ENCODE measurements around the gene TSSC4.

Gene TSSC4

GRCh38 chr11:2383852-2384804 is 16.4 kb upstream of the TSSC4 start:
- H2AFZ ChIP-seq = no peak overlapping the region
- H3K9ac ChIP-seq = no peak overlapping the region
- H3K4me3 ChIP-seq (ENCODE audit: low read depth, low read length) = no peak overlapping the region
- H3K4me1 ChIP-seq = peaks cover 3% of the 10 kb centered on the region
- H3K36me3 ChIP-seq (ENCODE audit: control insufficient read depth, insufficient read depth, low read length) = no peaks in the 10 kb centered on the region
- H3K4me2 ChIP-seq (ENCODE audit: low read length) = no peak overlapping the region
- no peak for TF ChIP-seq CTCF (IDR thresholded peaks at IDR 0.05)
- H3K27me3 ChIP-seq (ENCODE audit: control insufficient read depth, insufficient read depth, low read length) = no peaks in the 10 kb centered on the region
- H3K27ac ChIP-seq = no peak overlapping the region
- H3K9me3 ChIP-seq (ENCODE audit: control insufficient read depth, low read length) = no peaks in the 10 kb centered on the region
- H3K79me2 ChIP-seq = peaks cover 11% of the 10 kb centered on the region

- Histone ChIP-seq H3K9me3 (ENCODE audit: control insufficient read depth, low read length) (no peaks in the 10 kb centered on the region), H3K27me3 (ENCODE audit: control insufficient read depth, insufficient read depth, low read length) (no peaks in the 10 kb centered on the region), H3K9ac (no peak overlapping the region), H2AFZ (no peak overlapping the region), H3K4me2 (ENCODE audit: low read length) (no peak overlapping the region), H3K79me2 (peaks cover 11% of the 10 kb centered on the region), H3K27ac (no peak overlapping the region), H3K4me3 (ENCODE audit: low read depth, low read length) (no peak overlapping the region), H3K36me3 (ENCODE audit: control insufficient read depth, insufficient read depth, low read length) (no peaks in the 10 kb centered on the region), H3K4me1 (peaks cover 3% of the 10 kb centered on the region)
- no peak for TF ChIP-seq CTCF (IDR thresholded peaks at IDR 0.05)
These were observed 15.1 kb upstream of the TSSC4 start for GRCh38 chr11:2385156-2386151.

- no peak overlapping the region for H3K27ac ChIP-seq
- no peaks in the 10 kb centered on the region for H3K27me3 ChIP-seq (ENCODE audit: control insufficient read depth, insufficient read depth, low read length)
- no peak overlapping the region for H3K4me3 ChIP-seq (ENCODE audit: low read depth, low read length)
- H3K9me3 ChIP-seq (ENCODE audit: control insufficient read depth, low read length) = no peaks in the 10 kb centered on the region
- peaks cover 3% of the 10 kb centered on the region for H3K4me1 ChIP-seq
- H3K4me2 ChIP-seq (ENCODE audit: low read length) = no peak overlapping the region
- no peak overlapping the region for H3K9ac ChIP-seq
- no peak overlapping the region for H2AFZ ChIP-seq
- peaks cover 11% of the 10 kb centered on the region for H3K79me2 ChIP-seq
- H3K36me3 ChIP-seq (ENCODE audit: control insufficient read depth, insufficient read depth, low read length) = no peaks in the 10 kb centered on the region
- no peak for TF ChIP-seq CTCF (IDR thresholded peaks at IDR 0.05)
These were observed 14.0 kb upstream of the TSSC4 start for GRCh38 chr11:2386591-2386990.

GRCh38 chr11:2387266-2387987 is 13.1 kb upstream of the TSSC4 start:
- H3K9ac ChIP-seq = no peak overlapping the region
- no peaks in the 10 kb centered on the region for H3K27me3 ChIP-seq (ENCODE audit: control insufficient read depth, insufficient read depth, low read length)
- H3K4me1 ChIP-seq = peaks cover 3% of the 10 kb centered on the region
- H3K36me3 ChIP-seq (ENCODE audit: control insufficient read depth, insufficient read depth, low read length) = no peaks in the 10 kb centered on the region
- TF ChIP-seq CTCF (IDR thresholded peaks at IDR 0.05) = no peak
- H3K27ac ChIP-seq = no peak overlapping the region
- peaks cover 11% of the 10 kb centered on the region for H3K79me2 ChIP-seq
- no peak overlapping the region for H3K4me2 ChIP-seq (ENCODE audit: low read length)
- no peak overlapping the region for H2AFZ ChIP-seq
- no peak overlapping the region for H3K4me3 ChIP-seq (ENCODE audit: low read depth, low read length)
- H3K9me3 ChIP-seq (ENCODE audit: control insufficient read depth, low read length) = no peaks in the 10 kb centered on the region

All from parathyroid adenoma (tissue), 2 donors.